Left renal pelvis (tissue), 4 donors: Measurements from ENCODE around the gene CFAP45. TPM values are rescaled to one million over a fixed set of nuclear protein-coding genes. Genes with fewer than 3 reads are reported as not detected.

Experiments
- DNase-seq, 4 donors: peaks; one replicate each; pipeline ENCODE4 v3.0.0-alpha.2; 2013; ENCODE audit warnings: low read depth in 4 of 4, low spot score in 3 of 4
- polyA plus RNA-seq, 4 donors: library from polyadenylated mRNA; unstranded; fragments of 120-200 nt; gene quantifications; one replicate each; pipeline ENCODE4 v1.2.1, GENCODE V29; 2013; ENCODE audit not compliant: insufficient read length in 4 of 4

The CFAP45 gene
- polyA plus RNA-seq, 4 donors: 0.38 to 4.1 (median 2.8) TPM

- DNase-seq: no peak
Measured at GRCh38 chr1:159924025-159924790, 24.2 kb upstream of the CFAP45 start.

DNA sequence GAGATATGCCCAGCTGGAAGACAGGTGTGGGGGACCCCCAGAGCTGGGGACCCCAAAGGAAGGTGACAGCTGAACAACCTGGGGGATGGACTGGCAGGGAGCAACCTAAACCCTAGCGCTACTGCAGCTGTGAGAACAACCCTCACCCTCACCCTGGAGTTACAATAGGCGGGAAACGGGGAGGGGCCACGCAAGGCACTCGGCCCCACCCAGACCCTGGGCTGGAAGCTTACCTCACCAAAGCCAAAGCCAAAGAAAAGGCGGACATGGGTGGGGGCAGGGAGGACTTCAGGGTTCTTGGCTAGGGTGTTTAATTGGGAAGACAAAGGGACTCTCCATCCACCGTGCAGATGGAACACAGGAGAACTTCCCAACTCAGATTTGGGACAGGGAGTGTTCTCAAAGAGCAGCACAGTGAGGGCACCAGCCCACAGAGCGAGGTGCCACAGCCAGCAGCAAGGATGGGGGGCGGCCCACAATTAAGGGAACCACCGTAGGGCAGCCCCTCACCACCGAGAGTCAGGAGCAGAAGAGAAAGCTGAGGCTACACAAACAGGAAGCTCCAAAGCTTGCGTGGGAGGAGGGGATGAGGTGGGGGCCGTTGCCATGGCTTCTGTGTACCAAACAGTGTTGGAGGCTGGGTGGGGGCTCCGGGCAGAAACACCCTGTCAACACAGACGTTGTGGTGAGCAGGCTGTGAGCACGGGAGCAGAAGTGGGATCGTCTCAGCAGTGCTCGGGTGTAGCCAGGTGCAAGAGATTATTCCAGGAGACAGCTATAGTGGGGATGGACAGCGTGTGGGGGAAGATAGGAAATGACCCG, 23.4 kb upstream of the CFAP45 start:
- peak in 3 of 4 donors; percentile 58 to 76 (median 71) for DNase-seq

DNA sequence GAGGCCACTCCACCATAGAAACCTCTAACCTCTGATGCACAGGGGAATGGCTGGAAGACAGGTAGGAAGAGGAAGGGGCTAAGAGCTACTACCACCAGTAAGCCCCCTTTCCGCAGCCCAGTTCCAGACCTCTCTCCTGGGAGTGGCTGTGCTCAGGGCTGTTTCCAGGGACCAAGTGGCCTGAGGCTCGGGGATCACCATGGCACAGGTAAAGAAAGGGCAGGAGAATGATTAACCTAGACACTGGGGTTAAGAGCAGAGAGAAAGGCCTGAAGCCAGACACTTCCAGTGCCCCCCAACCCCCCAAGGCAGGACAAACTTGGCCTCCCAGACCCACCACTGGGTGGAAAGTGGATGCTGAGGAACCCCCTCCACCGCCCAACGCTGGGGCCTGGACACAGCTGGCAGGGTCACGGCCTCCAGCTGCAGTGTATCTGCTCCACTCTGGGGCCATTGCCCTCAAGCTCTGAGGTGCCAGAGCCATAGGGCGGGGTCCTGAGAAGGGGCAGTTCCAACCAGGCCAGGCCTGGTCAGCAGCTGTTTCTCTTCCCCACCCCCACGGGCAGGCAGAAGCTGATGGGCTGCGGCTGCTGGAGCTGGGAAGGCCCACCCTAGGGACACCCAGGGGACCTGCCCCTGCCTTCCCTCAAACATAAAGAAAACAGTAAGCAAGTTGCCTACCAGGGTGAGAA, 22.7 kb upstream of the CFAP45 start:
- DNase-seq: no peak

GRCh38 chr1:159921700-159922504, 21.9 kb upstream of the CFAP45 start:
- no peak for DNase-seq

- no peak for DNase-seq
Measured at GRCh38 chr1:159921251-159921650, 21.3 kb upstream of the CFAP45 start.

GRCh38 chr1:159920651-159921050, 20.7 kb upstream of the CFAP45 start:
- DNase-seq: no peak

GRCh38 chr1:159920202-159920601, 20.2 kb upstream of the CFAP45 start:
- DNase-seq: no peak

GRCh38 chr1:159919236-159919865, 19.4 kb upstream of the CFAP45 start:
- DNase-seq: no peak

DNA sequence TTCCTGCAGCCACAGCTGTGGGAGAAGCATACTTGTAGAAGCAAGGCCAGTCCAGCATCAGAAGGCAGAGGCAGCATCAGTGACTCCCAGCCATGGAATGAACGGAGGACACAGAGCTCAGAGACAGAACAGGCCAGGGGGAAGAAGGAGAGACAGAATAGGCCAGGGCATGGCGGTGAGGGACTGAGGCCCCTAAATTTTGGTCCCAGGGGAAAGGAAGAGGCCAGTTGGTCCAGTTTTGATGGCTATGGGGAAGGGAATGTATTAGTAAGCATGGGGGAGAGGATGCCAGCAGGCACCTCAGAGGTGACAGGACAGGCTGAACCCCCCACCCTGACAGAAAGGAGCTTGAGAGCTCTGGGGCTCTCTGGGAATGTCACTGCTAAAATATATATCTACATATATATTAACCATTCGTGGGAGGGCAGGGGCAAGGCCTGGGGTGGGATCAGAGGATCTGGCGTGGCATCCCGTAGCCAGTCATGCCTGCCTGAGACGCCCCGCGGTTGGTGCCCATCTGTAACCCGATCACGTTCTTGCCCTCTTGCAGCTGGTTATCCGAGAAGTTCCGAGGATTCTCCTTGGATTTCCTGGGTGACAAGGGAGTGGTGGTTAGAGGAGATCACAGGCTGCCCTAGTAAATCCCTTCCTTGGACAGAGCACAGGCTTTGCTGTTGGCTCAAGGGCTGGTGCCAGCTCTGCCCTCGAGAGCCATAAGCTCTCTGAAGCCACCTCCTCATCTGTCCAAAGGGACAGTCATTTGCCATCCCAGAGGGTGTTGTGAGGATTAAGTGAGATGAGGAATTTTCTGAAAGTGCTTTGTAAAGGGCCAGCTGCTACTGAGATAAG, 18.6 kb upstream of the CFAP45 start:
- DNase-seq: no peak

- DNase-seq: no peak
Measured at GRCh38 chr1:159917533-159918351, 17.8 kb upstream of the CFAP45 start.

GRCh38 chr1:159916242-159917051, 16.5 kb upstream of the CFAP45 start:
- DNase-seq: no peak

- no peak for DNase-seq
Measured at GRCh38 chr1:159915571-159916241, 15.7 kb upstream of the CFAP45 start.

DNA sequence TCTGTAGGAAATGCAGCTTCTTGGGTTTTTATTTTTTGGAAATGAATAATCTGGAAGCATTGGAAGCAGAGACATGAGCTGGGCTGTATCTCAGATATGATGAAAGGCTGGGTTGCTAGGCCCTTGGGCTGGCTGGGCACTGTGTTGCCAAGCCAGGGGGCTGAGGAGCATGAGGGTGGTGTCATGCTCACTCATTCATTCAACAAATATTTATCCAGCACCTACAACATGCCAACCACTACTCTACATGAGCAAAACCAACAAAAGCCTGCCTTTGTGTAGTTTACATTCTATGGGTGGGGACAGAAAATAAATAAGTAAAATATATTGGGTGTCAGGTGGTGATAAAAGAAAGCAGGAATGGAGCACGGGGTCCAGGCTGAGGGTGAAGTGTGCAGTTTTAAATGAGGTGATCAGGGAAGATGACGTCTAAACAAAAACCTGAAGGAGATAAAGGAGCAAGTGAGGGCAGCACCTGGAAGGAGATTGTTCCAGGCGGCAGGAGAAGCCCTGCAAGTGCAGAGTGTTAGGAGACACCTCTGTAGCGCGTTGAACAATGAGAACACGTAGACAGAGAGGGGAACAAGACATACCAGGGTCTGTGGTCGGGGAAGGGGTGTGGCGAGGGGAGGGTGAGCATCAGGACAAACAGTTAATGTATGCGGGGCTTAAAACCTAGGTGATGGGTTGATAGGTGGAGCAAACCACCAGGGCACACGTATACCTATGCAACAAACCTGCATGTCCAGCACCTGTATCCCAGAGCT, 14.5 kb upstream of the CFAP45 start:
- DNase-seq: no peak

DNA sequence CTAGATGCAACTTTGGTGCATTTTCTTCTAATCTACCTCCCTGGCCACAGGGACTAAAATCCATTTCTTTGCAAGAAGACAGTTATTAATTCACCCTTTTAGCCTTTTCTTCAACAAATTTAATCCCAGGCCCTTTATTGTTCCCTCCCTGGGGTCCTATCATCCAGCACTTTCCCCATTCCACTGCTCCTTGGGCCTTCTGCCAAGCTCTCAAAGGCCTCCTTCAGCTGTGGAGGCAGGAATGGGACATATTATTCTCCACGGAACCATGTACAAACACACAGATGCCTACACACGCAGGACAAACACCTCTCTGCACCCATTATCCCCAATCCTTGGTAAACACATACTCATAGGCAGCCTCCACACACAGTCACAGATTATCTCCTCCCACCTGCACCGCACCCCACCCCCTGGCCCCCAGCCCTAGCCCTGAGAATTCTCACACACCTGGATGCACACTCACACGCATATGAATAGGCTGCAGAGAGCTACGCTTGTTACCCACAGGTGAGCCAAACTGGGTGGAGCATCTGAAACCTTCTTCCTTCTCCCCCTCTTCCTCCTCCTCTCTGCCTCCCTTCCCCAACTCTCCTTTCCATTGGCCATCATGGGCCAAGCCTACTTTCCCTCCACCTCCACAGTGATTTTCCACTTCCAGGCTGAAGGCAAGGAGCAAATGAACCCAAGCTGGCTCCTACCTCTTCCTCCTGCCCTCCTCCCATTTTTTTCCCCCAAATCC, 13.7 kb upstream of the CFAP45 start:
- DNase-seq: no peak

- DNase-seq: no peak
Measured at GRCh38 chr1:159911326-159912070, 11.5 kb upstream of the CFAP45 start.
